Panc1 (cell line): ENCODE results near the gene TUBA4A.
"Not testable (repeated sequence)": the region's sequence is repeated elsewhere in the genome, so short reads cannot be mapped to it uniquely, and the experiment has no call there.

ENCODE experiments used
- CTCF ChIP-seq: fragments of 450-650 bp; IDR thresholded peaks from 2 replicates; pipeline ENCODE4 v1.5.1; 2017; ENCODE audit warnings: mild to moderate bottlenecking
- POLR2AphosphoS5 ChIP-seq: IDR thresholded peaks from 2 replicates; pipeline ENCODE4 v1.6.1; 2012; ENCODE audit warnings: mild to moderate bottlenecking, low read depth, low read length, moderate library complexity
- REST ChIP-seq, 2 experiments: IDR thresholded peaks; 2 replicates each; pipeline ENCODE4 v1.6.1; 2011 to 2012; ENCODE audit warnings: low read depth in 2 of 2, control low read depth in 1 of 2, low read length in 1 of 2, mild to moderate bottlenecking in 1 of 2, moderate library complexity in 1 of 2; ENCODE audit not compliant: insufficient read depth in 1 of 2
- SIN3A ChIP-seq: IDR thresholded peaks from 2 replicates; pipeline ENCODE4 v1.6.1; 2012; ENCODE audit warnings: low read depth, mild to moderate bottlenecking, low read length, moderate library complexity, borderline replicate concordance; ENCODE audit not compliant: insufficient read depth
- TCF7L2 ChIP-seq: IDR thresholded peaks from 2 replicates; pipeline ENCODE4 v1.6.1; 2011; ENCODE audit warnings: mild to moderate bottlenecking, low read depth, low read length, inconsistent platforms

- TF ChIP-seq CTCF; REST (IDR thresholded peaks at IDR 0.05; ENCODE audit: insufficient read depth in 1 of 2, low read depth in 2 of 2, low read length in 1 of 2); POLR2AphosphoS5; SIN3A; TCF7L2: not testable (repeated sequence)
Measured at GRCh38 chr2:219201331-219201730, 52.4 kb downstream of the TUBA4A start.
